ENCODE measurements around the gene PAM. TPM values are rescaled to one million over a fixed set of nuclear protein-coding genes. Genes with fewer than 3 reads are reported as not detected.

The PAM gene
- total RNA-seq, 1 experiment from 2014 or later = 257 TPM

DNA sequence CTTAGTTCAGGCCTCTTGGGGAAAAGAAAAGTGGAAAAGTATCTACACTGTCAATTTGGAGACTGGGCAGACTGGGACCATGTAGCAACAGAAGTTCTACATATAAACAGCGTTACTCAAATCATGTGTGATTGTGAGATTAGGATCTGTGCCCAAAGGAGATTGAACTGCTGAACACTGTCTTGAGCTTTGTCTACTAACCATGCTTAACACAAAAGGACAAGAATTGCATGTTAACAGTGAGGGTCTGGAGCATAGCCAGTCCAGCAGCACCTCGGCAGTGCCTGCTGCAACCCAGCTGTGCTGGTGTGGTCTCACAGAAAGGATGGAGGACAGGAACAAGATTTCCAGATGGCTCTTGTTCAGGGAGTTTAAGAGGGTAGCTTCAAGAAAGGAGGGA is 5.7 kb downstream of the PAM start:
- 0 out of 2 replicates have a peak overlapping the region, but pooled peaks have one; percentile 5 for H3K9ac ChIP-seq (ENCODE audit: low read length)
- RAD21 ChIA-PET (ENCODE audit: low non-redundant PET in 1 of 2, low total read pairs in 2 of 2, uncharacterized antibody in 2 of 2, unreplicated experiment in 2 of 2) = no interaction called here
- H3K9me2 ChIP-seq (ENCODE audit: insufficient read depth) = no peaks in the 10 kb centered on the region
- no peaks in the 10 kb centered on the region for H3K36me3 ChIP-seq (ENCODE audit: control insufficient read depth in 1 of 2, insufficient read depth in 2 of 2, low read length in 2 of 2)
- ATAC-seq (no peak), DNase-seq (ENCODE audit: low read depth, low spot score) (no peak)
- no peak overlapping the region for H3K27ac ChIP-seq (ENCODE audit: low read depth, low read length)
- TF ChIP-seq SIN3A (IDR thresholded peaks at IDR 0.05; ENCODE audit: low read depth) = no peak
- TF ChIP-seq YY1 (IDR thresholded peaks at IDR 0.05; ENCODE audit: extremely low read depth, insufficient replicate concordance, low read depth, low read length) = no peak
- no peak for TF ChIP-seq JUND (IDR thresholded peaks at IDR 0.05)
- no peak for TF ChIP-seq FOSL1 (IDR thresholded peaks at IDR 0.05; ENCODE audit: low read depth)
- no peak for TF ChIP-seq EZH2phosphoT487 (IDR thresholded peaks at IDR 0.05; ENCODE audit: borderline replicate concordance)
- no peak for TF ChIP-seq ZNF274 (IDR thresholded peaks at IDR 0.05; ENCODE audit: low read depth, low read length)
- no peak for TF ChIP-seq EZH2 (IDR thresholded peaks at IDR 0.05)
- TF ChIP-seq, protein P1, sequence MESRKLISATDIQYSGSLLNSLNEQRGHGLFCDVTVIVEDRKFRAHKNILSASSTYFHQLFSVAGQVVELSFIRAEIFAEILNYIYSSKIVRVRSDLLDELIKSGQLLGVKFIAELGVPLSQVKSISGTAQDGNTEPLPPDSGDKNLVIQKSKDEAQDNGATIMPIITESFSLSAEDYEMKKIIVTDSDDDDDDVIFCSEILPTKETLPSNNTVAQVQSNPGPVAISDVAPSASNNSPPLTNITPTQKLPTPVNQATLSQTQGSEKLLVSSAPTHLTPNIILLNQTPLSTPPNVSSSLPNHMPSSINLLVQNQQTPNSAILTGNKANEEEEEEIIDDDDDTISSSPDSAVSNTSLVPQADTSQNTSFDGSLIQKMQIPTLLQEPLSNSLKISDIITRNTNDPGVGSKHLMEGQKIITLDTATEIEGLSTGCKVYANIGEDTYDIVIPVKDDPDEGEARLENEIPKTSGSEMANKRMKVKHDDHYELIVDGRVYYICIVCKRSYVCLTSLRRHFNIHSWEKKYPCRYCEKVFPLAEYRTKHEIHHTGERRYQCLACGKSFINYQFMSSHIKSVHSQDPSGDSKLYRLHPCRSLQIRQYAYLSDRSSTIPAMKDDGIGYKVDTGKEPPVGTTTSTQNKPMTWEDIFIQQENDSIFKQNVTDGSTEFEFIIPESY (IDR thresholded peaks at IDR 0.05; ENCODE audit: extremely low read depth, insufficient replicate concordance, low read length) = no peak
- TF ChIP-seq POLR2A (IDR thresholded peaks at IDR 0.05; ENCODE audit: borderline replicate concordance, extremely low read depth, insufficient read depth, insufficient read length) = no peak
- no peak for TF ChIP-seq SRF (IDR thresholded peaks at IDR 0.05; ENCODE audit: low read depth)
- no peak for TF ChIP-seq CEBPB (IDR thresholded peaks at IDR 0.05; ENCODE audit: low read depth)
- TF ChIP-seq ELF1 (IDR thresholded peaks at IDR 0.05; ENCODE audit: borderline replicate concordance, low read depth) = no peak
- TF ChIP-seq SP1 (IDR thresholded peaks at IDR 0.05; ENCODE audit: low read depth) = no peak
- no peak for TF ChIP-seq RAD21 (IDR thresholded peaks at IDR 0.05; ENCODE audit: low read depth)
- TF ChIP-seq, protein P2, sequence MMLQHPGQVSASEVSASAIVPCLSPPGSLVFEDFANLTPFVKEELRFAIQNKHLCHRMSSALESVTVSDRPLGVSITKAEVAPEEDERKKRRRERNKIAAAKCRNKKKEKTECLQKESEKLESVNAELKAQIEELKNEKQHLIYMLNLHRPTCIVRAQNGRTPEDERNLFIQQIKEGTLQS (IDR thresholded peaks at IDR 0.05) = no peak
- TF ChIP-seq, protein P3, sequence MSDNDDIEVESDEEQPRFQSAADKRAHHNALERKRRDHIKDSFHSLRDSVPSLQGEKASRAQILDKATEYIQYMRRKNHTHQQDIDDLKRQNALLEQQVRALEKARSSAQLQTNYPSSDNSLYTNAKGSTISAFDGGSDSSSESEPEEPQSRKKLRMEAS (IDR thresholded peaks at IDR 0.05) = no peak
- TF ChIP-seq EGR1 (IDR thresholded peaks at IDR 0.05; ENCODE audit: low read depth) = no peak
- no peak for TF ChIP-seq TCF7L2 (IDR thresholded peaks at IDR 0.05; ENCODE audit: borderline replicate concordance, extremely low read depth, insufficient read depth, insufficient read length)
- TF ChIP-seq, protein P4, sequence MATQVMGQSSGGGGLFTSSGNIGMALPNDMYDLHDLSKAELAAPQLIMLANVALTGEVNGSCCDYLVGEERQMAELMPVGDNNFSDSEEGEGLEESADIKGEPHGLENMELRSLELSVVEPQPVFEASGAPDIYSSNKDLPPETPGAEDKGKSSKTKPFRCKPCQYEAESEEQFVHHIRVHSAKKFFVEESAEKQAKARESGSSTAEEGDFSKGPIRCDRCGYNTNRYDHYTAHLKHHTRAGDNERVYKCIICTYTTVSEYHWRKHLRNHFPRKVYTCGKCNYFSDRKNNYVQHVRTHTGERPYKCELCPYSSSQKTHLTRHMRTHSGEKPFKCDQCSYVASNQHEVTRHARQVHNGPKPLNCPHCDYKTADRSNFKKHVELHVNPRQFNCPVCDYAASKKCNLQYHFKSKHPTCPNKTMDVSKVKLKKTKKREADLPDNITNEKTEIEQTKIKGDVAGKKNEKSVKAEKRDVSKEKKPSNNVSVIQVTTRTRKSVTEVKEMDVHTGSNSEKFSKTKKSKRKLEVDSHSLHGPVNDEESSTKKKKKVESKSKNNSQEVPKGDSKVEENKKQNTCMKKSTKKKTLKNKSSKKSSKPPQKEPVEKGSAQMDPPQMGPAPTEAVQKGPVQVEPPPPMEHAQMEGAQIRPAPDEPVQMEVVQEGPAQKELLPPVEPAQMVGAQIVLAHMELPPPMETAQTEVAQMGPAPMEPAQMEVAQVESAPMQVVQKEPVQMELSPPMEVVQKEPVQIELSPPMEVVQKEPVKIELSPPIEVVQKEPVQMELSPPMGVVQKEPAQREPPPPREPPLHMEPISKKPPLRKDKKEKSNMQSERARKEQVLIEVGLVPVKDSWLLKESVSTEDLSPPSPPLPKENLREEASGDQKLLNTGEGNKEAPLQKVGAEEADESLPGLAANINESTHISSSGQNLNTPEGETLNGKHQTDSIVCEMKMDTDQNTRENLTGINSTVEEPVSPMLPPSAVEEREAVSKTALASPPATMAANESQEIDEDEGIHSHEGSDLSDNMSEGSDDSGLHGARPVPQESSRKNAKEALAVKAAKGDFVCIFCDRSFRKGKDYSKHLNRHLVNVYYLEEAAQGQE (IDR thresholded peaks at IDR 0.05; ENCODE audit: low read depth) = no peak
- H3K79me2 ChIP-seq (ENCODE audit: insufficient read depth, low read length) = peaks cover 91% of the 10 kb centered on the region
- intact Hi-C loops (cut with micrococcal nuclease) = no loop called here
- no peaks in the 10 kb centered on the region for H3K27me3 ChIP-seq (ENCODE audit: insufficient read depth, low read length)
- peaks cover 33 to 50% of the 10 kb centered on the region in 2 experiments for H3K4me1 ChIP-seq (ENCODE audit: control insufficient read depth in 1 of 2, insufficient read depth in 2 of 2, low read length in 2 of 2)
- H2AFZ ChIP-seq (ENCODE audit: low read depth, low read length, poor library complexity, severe bottlenecking) = no peak overlapping the region
- H3K9me3 ChIP-seq (ENCODE audit: control insufficient read depth in 1 of 2, insufficient read depth in 1 of 2, low read depth in 1 of 2, low read length in 2 of 2) = no peaks in the 10 kb centered on the region
- no peaks in the 10 kb centered on the region for H4K20me1 ChIP-seq (ENCODE audit: insufficient read depth)
- H3K4me2 ChIP-seq (ENCODE audit: low read length) = peak overlapping the region; percentile 65
- BruUV-seq (replicated peaks) = no TSS peak
- CTCF ChIA-PET = no interaction called here
- POLR2A ChIA-PET = no interaction called here
- no peak overlapping the region for H3K4me3 ChIP-seq (replicated peaks in 1 of 2; ENCODE audit: low read depth in 1 of 2, low read length in 2 of 2)
